K562 (cell line): ENCODE data around the gene ACBD4. TPM values are rescaled to one million over a fixed set of nuclear protein-coding genes. Genes with fewer than 3 reads are reported as not detected.

ENCODE experiments used
- ATAC-seq: fragments of 200-7000 bp; cut with Tn5 transposase; 3 replicates; pipeline ENCODE4 v1.9.1; 2020; ENCODE audit warnings: moderate library complexity
- BruUV-seq: library from RNA; stranded (reverse); fragments of 400-500 nt; replicated peaks from 2 replicates; lab custom pipeline; 2021; lab: Mats Ljungman, UMichigan
- CTCF ChIA-PET: fragments of 300-600 bp; formaldehyde crosslinking; extraction: SDS; loops from one replicate; lab custom pipeline; 2021; ENCODE audit warnings: low intra/inter-chr PET ratio; lab: Yijun Ruan, JAX
- POLR2A ChIA-PET: fragments of 300-600, 350-650 bp; sonication (Branson Sonifier 250); formaldehyde crosslinking; extraction: SDS; loops from one replicate; lab custom pipeline; 2021; ENCODE audit warnings: antibody characterized with exemption, inconsistent platforms; lab: Yijun Ruan, JAX
- DNase-seq, 4 experiments: peaks; one replicate each; pipeline versions ENCODE4 v3.0.0 to v3.0.0-alpha.2; 2011 to 2018; ENCODE audit warnings: low spot score in 3 of 4, mixed read lengths in 3 of 4; ENCODE audit errors: extremely low read depth in 1 of 4
- FAIRE-seq: peaks from 2 replicates; lab custom pipeline; 2011; peaks lifted over from hg19 to GRCh38; lab: Jason Lieb, UNC
- H2AFZ ChIP-seq: 2 replicates; pipeline ENCODE4 v1.6.0; 2011; ENCODE audit warnings: low read depth, low read length, control low read depth, inconsistent platforms
- H3K27ac ChIP-seq: fragments of 200-600 bp; 3 replicates; pipeline ENCODE4 v1.8.0; 2011; ENCODE audit warnings: low read depth, mild to moderate bottlenecking, control low read depth, inconsistent platforms, low read length, moderate library complexity, mixed read lengths; ENCODE audit errors: extremely low read depth
- H3K27me3 ChIP-seq, 2 experiments: fragments of 300-600 bp in 1 of 2; 2 replicates in 1 of 2; 3 replicates in 1 of 2; pipeline versions ENCODE4 v1.6.0 to v1.8.0; 2011; ENCODE audit warnings: inconsistent platforms in 2 of 2, low read length in 2 of 2, mild to moderate bottlenecking in 1 of 2, mixed read lengths in 1 of 2, moderate library complexity in 1 of 2; ENCODE audit not compliant: control insufficient read depth in 2 of 2, insufficient read depth in 2 of 2
- H3K36me3 ChIP-seq: fragments of 300-600 bp; 3 replicates; pipeline ENCODE4 v1.8.0; 2011; ENCODE audit warnings: mild to moderate bottlenecking, low read length, inconsistent platforms; ENCODE audit not compliant: control insufficient read depth, insufficient read depth
- H3K4me1 ChIP-seq, 2 experiments: fragments of 200-600 bp in 1 of 2; replicated peaks in 1 of 2; 2 replicates in 1 of 2; 3 replicates in 1 of 2; pipeline versions ENCODE4 v1.5.1 to v1.8.0; 2011; ENCODE audit warnings: inconsistent platforms in 2 of 2, low read length in 2 of 2, mild to moderate bottlenecking in 1 of 2, mixed read lengths in 1 of 2, moderate library complexity in 1 of 2; ENCODE audit not compliant: control insufficient read depth in 2 of 2, insufficient read depth in 2 of 2
- H3K4me2 ChIP-seq: 2 replicates; pipeline ENCODE4 v1.6.1; 2011; ENCODE audit warnings: low read length, control low read depth, inconsistent platforms, mixed read lengths; ENCODE audit not compliant: insufficient read depth
- H3K4me3 ChIP-seq: fragments of 200-600 bp; sonication (generic), shearing (Covaris generic); 2 replicates; pipeline ENCODE4 v1.5.1; 2016; ENCODE audit warnings: control low read depth, inconsistent platforms
- H3K79me2 ChIP-seq: fragments of 200-600 bp; 3 replicates; pipeline ENCODE4 v1.8.0; 2011; ENCODE audit warnings: low read length, inconsistent platforms; ENCODE audit not compliant: control insufficient read depth, insufficient read depth
- H3K9ac ChIP-seq, 2 experiments: 2 replicates each; pipeline versions ENCODE4 v1.6.0 to v1.6.1; 2011; ENCODE audit warnings: low read depth in 2 of 2, low read length in 2 of 2, control low read depth in 1 of 2, inconsistent platforms in 1 of 2, mild to moderate bottlenecking in 1 of 2, mixed read lengths in 1 of 2; ENCODE audit not compliant: insufficient read depth in 1 of 2
- H3K9me1 ChIP-seq: one replicate; pipeline ENCODE4 v1.6.0; 2011; ENCODE audit warnings: inconsistent platforms, mild to moderate bottlenecking, low read length, moderate library complexity; ENCODE audit not compliant: control insufficient read depth, insufficient read depth
- H3K9me3 ChIP-seq: replicated peaks from 2 replicates; pipeline ENCODE4 v1.5.1; 2011; ENCODE audit warnings: low read depth, low read length, inconsistent platforms; ENCODE audit not compliant: control insufficient read depth, insufficient read depth
- H4K20me1 ChIP-seq: replicated peaks from 2 replicates; pipeline ENCODE4 v1.6.1; 2011; ENCODE audit warnings: low read length, inconsistent platforms, mixed read lengths; ENCODE audit not compliant: control insufficient read depth, insufficient read depth
- ELF4 ChIP-seq: fragments of 450-650 bp; formaldehyde crosslinking; IDR thresholded peaks from 2 replicates; pipeline ENCODE4 v1.4.0; 2022; ENCODE audit warnings: missing genetic modification characterization
- ETS2 ChIP-seq: IDR thresholded peaks from 2 replicates; pipeline ENCODE4 v1.6.1; 2016; ENCODE audit warnings: borderline replicate concordance, missing genetic modification characterization, mild to moderate bottlenecking, moderate library complexity, missing compliant biosample characterization; ENCODE audit not compliant: poor library complexity, severe bottlenecking
- MAFF ChIP-seq: IDR thresholded peaks from 2 replicates; pipeline ENCODE4 v1.6.1; 2012; ENCODE audit warnings: low read length, improper control_type of control experiment
- MCM2 ChIP-seq: fragments of 450-650 bp; IDR thresholded peaks from 2 replicates; pipeline ENCODE4 v1.6.1; 2017; ENCODE audit warnings: low read depth, mild to moderate bottlenecking
- MYBL2 ChIP-seq, 2 experiments: fragments of 450-650 bp in 1 of 2; sonication (generic) in 1 of 2; formaldehyde crosslinking in 1 of 2; IDR thresholded peaks; 2 replicates each; pipeline versions ENCODE4 v1.6.1 to v1.8.1; 2017 to 2022; ENCODE audit warnings: borderline replicate concordance in 1 of 2, inconsistent platforms in 1 of 2, low read depth in 1 of 2, mild to moderate bottlenecking in 1 of 2, missing genetic modification reagents in 1 of 2, moderate library complexity in 1 of 2
- SMARCA4 ChIP-seq: fragments of 450-650 bp; IDR thresholded peaks from 2 replicates; pipeline ENCODE4 v1.6.1; 2016
- ZNF282 ChIP-seq: sonication (generic); formaldehyde crosslinking; IDR thresholded peaks from 2 replicates; pipeline ENCODE4 v1.8.1; 2023; ENCODE audit warnings: missing genetic modification reagents
- ZNF436 ChIP-seq: fragments of 250-450, 450-650 bp; sonication (Bioruptor Pico); formaldehyde crosslinking; IDR thresholded peaks from 2 replicates; pipeline ENCODE4 v1.7.0; 2020; ENCODE audit warnings: mild to moderate bottlenecking
- ZNF77 ChIP-seq: fragments of 250-450 bp; sonication (Bioruptor Pico); IDR thresholded peaks from 2 replicates; pipeline ENCODE4 v1.5.0; 2020
- WGBS: fragments of 100-300 bp; shearing (Covaris generic); methylation state at CpG from one replicate; pipeline ENCODE4 v1.1.6; 2016; ENCODE audit warnings: low coverage, mixed read lengths; ENCODE audit not compliant: insufficient coverage; ENCODE audit errors: missing lambda C conversion rate; 5-methylcytosine and 5-hydroxymethylcytosine counted together
- in situ Hi-C: fragments of 300-500 bp; cut with MboI; formaldehyde crosslinking; loops from 4 replicates; pipeline ENCODE4 v1.15.0; 2018; ENCODE audit warnings: inconsistent platforms, mixed read lengths
- intact Hi-C: fragments of 100-400 bp; cut with micrococcal nuclease; formaldehyde crosslinking; loops from 2 replicates; pipeline ENCODE4 v1.14.2; 2022
- polyA plus RNA-seq, 8 experiments: library from polyadenylated mRNA; depleted of rRNA in 4 of 8; stranded (reverse) in 5 of 8; unstranded in 3 of 8; fragments of >200 nt; fragmentation: Nextera tagmentation in 2 of 8; fragmentation: Illumina TruSeq in 1 of 8; extraction: Ambion mirVana in 2 of 8; extraction: Trizol in 1 of 8; gene quantifications; 2 replicates each; pipeline versions ENCODE4 v1.2.1 to v1.2.3, GENCODE V29; 2011 to 2014; ENCODE audit warnings: inconsistent platforms in 1 of 8, missing spikeins in 1 of 8
- total RNA-seq, 7 experiments: library from RNA; depleted of rRNA in 6 of 7; stranded (reverse); fragments of >200 nt in 6 of 7; fragmentation: Illumina TruSeq in 2 of 7; extraction: Trizol in 2 of 7; gene quantifications; 2 replicates each; pipeline versions ENCODE4 v1.2.1 to v1.2.3, GENCODE V29; 2011 to 2021; ENCODE audit warnings: low replicate concordance in 1 of 7
- TF ChIP-seq, protein P1 (sequence below): sonication (generic); formaldehyde crosslinking; IDR thresholded peaks from 2 replicates; pipeline ENCODE4 v1.5.0; 2020; ENCODE audit warnings: missing genetic modification reagents
- TF ChIP-seq, protein P2 (sequence below): IDR thresholded peaks from 2 replicates; pipeline ENCODE4 v1.6.1; 2011; ENCODE audit warnings: borderline replicate concordance, low read depth, mild to moderate bottlenecking, moderate library complexity, low read length; ENCODE audit not compliant: insufficient read depth, poor library complexity, severe bottlenecking
- TF ChIP-seq, protein P3 (sequence below), 2 experiments: fragments of 450-650 bp in 1 of 2; sonication (generic) in 1 of 2; formaldehyde crosslinking in 1 of 2; IDR thresholded peaks in 1 of 2; conservative IDR thresholded peaks in 1 of 2; 2 replicates each; pipeline versions ENCODE4 v1.6.1 to v1.8.1; 2016 to 2023; ENCODE audit warnings: mild to moderate bottlenecking in 2 of 2, moderate library complexity in 2 of 2, inconsistent platforms in 1 of 2, missing genetic modification reagents in 1 of 2

The ACBD4 gene
- total and polyA plus RNA-seq, 9 of the 15 experiments (the other 6 are each of a cell fraction or from before 2014, with no cell fraction given): 0.14 to 6.9 (median 4.6) TPM

DNA sequence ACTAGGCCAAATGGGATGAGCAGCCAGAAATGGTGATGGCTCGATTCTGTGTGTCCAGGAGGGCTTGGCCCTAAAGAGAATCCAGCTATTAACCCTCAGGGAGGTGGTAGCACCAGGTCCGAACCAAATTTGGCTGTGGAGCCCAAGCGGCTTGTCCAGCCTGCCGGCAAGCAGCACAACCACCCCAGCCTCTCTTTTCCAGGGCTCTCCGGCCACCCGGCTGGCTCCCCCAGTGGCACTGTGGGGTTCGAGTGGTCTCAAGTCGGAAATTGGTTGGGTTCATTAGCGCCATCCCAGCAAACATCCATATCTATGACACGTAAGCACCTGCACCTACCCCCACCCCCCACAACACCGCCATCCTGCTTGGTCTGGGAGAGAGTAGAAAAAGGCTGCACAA lies 38.6 kb upstream of the ACBD4 start:
- TF ChIP-seq MYBL2 (IDR thresholded peaks at IDR 0.05; ENCODE audit: low read depth) (no peak), MYBL2 (CRISPR knock-in tag; IDR thresholded peaks at IDR 0.05; ENCODE audit: borderline replicate concordance) (no peak), ETS2 (no peak), ELF4 (CRISPR knock-in tag) (no peak), MAFF (no peak), SMARCA4 (no peak), ZNF77 (no peak), ZNF436 (no peak), ZNF282 (CRISPR knock-in tag) (no peak), MCM2 (no peak)
- TF ChIP-seq, protein P1, sequence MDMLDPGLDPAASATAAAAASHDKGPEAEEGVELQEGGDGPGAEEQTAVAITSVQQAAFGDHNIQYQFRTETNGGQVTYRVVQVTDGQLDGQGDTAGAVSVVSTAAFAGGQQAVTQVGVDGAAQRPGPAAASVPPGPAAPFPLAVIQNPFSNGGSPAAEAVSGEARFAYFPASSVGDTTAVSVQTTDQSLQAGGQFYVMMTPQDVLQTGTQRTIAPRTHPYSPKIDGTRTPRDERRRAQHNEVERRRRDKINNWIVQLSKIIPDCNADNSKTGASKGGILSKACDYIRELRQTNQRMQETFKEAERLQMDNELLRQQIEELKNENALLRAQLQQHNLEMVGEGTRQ: no peak
- TF ChIP-seq, protein P2, sequence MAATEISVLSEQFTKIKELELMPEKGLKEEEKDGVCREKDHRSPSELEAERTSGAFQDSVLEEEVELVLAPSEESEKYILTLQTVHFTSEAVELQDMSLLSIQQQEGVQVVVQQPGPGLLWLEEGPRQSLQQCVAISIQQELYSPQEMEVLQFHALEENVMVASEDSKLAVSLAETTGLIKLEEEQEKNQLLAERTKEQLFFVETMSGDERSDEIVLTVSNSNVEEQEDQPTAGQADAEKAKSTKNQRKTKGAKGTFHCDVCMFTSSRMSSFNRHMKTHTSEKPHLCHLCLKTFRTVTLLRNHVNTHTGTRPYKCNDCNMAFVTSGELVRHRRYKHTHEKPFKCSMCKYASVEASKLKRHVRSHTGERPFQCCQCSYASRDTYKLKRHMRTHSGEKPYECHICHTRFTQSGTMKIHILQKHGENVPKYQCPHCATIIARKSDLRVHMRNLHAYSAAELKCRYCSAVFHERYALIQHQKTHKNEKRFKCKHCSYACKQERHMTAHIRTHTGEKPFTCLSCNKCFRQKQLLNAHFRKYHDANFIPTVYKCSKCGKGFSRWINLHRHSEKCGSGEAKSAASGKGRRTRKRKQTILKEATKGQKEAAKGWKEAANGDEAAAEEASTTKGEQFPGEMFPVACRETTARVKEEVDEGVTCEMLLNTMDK: no peak
- TF ChIP-seq, protein P3, sequence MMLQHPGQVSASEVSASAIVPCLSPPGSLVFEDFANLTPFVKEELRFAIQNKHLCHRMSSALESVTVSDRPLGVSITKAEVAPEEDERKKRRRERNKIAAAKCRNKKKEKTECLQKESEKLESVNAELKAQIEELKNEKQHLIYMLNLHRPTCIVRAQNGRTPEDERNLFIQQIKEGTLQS (IDR thresholded peaks at IDR 0.05): no peak
- TF ChIP-seq, protein P3 (CRISPR knock-in tag; conservative IDR thresholded peaks at IDR 0.05): no peak
- no peaks in the 10 kb centered on the region for H3K9me1 ChIP-seq
- no peaks in the 10 kb centered on the region for H3K4me1 ChIP-seq
- no peaks in the 10 kb centered on the region for H3K79me2 ChIP-seq
- intact Hi-C loops: loop anchor here (5.0 kb wide), 1 partner anchor 80 kb away; no protein-coding TSS in a partner anchor
- in situ Hi-C loops: no loop called here
- 95% methylated on average over 11 of the region's 11 CpGs for WGBS
- no peaks in the 10 kb centered on the region for H3K9me3 ChIP-seq
- no peak overlapping the region for H3K27ac ChIP-seq
- H2AFZ ChIP-seq: no peak overlapping the region
- peaks cover 91% of the 10 kb centered on the region for H3K36me3 ChIP-seq
- peaks cover 8% of the 10 kb centered on the region; the same call in 1 of the 2 replicates for H4K20me1 ChIP-seq
- ATAC-seq (no peak), FAIRE-seq (no peak), DNase-seq (no peak)
- no peak overlapping the region for H3K4me2 ChIP-seq
- no peaks in the 10 kb centered on the region for H3K27me3 ChIP-seq
- ChIA-PET POLR2A (interaction anchor here (0.6 kb wide), 1 partner anchor 36 kb away, joined by 4 read pairs; no protein-coding TSS in a partner anchor), CTCF (interaction anchor here (1.3 to 1.4 kb wide), 2 partner anchors 38 to 177 kb away, joined by 3 to 4 read pairs; partner anchors contain the start of gene ACBD4)
- H3K9ac ChIP-seq: no peak overlapping the region; a peak in 1 of 4 replicates
- BruUV-seq: no TSS peak
- no peak overlapping the region for H3K4me3 ChIP-seq
